ENCODE results near the gene EHD3.

EHD3 gene

GRCh38 chr2:31233741-31234682, at the start of gene EHD3:
Gene EHD3 (plus strand): TSS chr2:31234152. CDS start chr2:31234622, 470 bp downstream.
- peak; percentile 92 for DNase-seq (ENCODE audit: low spot score)

DNA sequence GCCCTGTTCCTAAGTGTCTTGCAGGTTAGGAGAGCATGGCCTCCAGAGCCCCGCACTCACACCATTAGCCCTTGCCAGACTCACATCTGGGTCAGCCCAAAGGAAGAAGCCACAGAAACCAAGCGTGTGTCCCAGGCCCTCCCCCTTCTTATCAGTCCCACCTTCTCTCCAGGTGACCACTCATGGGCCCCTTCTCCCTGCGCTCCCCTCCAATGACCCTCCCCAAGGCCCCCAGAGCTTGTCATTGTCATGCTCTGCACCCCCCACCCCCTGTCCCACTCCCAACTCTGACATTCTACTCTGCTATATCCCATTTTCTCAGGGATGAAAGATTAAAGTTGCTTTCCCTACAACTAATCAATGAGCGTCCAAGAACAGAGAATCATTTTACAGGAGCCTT, 46.8 kb upstream of the EHD3 start:
- DNase-seq (ENCODE audit: low spot score) = no peak

DNA sequence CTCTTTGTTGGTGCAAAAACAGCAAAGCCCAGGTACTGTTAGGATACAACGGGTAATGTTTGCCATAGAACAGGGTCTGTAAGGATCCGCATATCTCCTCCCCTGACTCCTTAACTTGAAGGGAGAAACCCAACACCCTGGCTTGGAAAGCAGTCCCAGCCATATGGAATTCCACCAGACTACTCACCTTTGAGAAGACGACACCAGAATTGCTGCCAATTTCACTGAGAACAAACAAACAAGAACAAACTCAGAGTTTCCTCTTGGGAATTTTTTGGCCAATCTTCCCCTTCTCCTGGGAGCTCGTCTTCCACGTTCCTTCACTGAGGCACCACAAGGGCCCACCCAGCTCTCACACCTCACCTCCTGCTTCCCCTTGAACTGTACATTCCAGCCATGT, 45.8 kb upstream of the EHD3 start:
- DNase-seq (ENCODE audit: low spot score) = no peak

DNA sequence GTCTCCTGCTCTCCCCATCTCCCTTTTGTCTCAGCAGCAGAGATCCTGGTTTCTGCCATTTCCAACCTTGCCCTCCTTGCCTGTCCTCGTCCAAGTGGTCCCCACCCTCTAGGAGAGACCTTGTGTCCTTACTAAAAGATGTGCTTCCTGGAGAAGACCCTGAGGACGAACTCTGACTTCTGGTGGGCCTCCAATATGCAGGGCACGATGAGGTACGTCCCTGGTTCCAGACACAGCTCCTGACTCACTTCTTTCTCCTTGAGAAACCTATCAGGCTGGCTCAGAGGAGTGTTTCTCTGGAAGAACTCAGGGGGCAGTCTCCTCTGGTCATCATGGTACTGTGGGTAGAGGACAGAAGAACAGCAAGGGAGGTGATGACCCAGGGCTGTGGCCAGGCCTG, 44.8 kb upstream of the EHD3 start:
- DNase-seq (ENCODE audit: low spot score) = no peak

GRCh38 chr2:31190188-31190587, 43.8 kb upstream of the EHD3 start:
- DNase-seq (ENCODE audit: low spot score) = no peak

GRCh38 chr2:31191931-31192330, 42.0 kb upstream of the EHD3 start:
- no peak for DNase-seq (ENCODE audit: low spot score)

- DNase-seq (ENCODE audit: low spot score) = no peak
Observed at GRCh38 chr2:31192396-31192795, 41.6 kb upstream of the EHD3 start.

GRCh38 chr2:31192851-31193392, 41.0 kb upstream of the EHD3 start:
- no peak for DNase-seq (ENCODE audit: low spot score)

DNA sequence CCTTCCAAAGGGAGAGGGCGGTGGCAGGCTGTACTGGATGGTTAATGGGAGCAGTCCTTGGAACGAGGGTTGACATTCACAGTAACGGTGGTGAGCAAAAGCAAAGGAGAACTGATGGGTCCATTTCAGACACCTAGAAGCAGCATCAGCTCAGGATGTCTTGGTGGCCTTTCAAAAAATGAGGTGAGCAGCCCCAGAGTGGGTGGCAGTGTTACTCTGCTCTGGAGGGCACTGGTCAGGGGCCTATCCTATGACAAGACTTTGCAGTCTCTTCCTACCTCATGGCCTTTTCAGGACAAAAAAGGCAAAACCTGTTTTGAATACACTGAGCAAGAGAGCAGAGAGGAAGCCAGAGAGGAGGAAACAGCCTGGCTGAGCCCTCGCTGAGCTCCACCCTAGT, 40.1 kb upstream of the EHD3 start:
- no peak for DNase-seq (ENCODE audit: low spot score)

DNA sequence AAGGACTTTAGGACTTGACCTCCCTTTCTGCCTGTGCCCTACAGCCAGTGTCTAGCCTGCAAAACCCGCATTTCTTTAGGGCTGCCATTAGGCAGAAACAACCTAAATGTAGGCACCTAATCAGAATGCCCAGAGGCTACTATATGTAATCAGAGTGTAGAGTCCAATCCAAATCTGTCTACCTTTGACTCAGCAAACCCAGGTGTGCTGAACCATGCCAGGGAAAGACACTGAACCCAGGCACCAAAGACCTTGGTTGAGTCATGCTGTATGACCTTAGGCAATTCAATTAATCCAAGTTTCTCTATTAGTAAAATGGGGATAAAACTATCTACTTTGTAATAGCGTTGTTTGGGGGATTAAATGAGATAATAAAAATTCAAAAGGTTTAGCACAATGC, 37.3 kb upstream of the EHD3 start:
- no peak for DNase-seq (ENCODE audit: low spot score)

DNA sequence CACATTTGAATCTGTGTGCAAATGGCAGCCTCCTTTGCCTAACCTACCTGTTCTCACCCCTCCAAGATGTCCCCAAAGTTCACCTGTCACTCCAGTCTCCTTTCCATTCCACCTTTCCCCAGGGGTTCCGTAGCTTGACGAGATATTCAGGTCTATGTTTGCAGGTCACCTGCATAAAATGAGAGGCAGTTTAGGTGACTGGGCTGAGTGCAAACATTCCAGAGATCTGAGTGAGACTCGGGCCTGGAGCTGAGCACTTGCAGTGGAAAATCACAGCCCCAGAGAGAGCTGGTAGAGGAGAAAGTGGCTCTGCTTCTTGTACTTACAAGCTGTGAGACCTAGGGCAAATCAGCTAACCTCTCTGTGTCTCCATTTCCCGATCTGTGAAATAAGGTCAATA, 36.8 kb upstream of the EHD3 start:
- no peak for DNase-seq (ENCODE audit: low spot score)

GRCh38 chr2:31197669-31198068, 36.3 kb upstream of the EHD3 start:
- DNase-seq (ENCODE audit: low spot score) = no peak

GRCh38 chr2:31199206-31199605, 34.7 kb upstream of the EHD3 start:
- DNase-seq (ENCODE audit: low spot score) = no peak

- no peak for DNase-seq (ENCODE audit: low spot score)
Observed at GRCh38 chr2:31200972-31201371, 33.0 kb upstream of the EHD3 start.

DNA sequence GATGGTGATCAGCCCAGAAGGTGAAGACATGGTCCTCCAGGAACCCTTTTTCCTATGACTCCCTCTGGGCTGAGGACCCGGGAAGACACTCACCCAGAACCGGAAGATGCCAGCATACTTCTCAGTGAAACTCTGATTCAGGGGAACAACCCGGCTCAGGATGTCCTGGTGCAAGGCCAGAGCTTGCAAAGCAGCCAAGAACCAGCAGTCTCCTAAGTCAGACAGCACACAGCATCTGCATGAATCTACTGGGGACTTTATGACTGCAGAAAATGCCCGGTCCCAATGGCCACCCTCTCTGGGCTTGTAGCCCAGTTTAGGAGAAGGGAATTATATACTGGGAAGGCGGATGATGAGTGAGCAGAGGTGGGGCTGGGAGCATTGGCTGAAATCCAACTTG, 31.9 kb upstream of the EHD3 start:
- DNase-seq (ENCODE audit: low spot score) = no peak

DNA sequence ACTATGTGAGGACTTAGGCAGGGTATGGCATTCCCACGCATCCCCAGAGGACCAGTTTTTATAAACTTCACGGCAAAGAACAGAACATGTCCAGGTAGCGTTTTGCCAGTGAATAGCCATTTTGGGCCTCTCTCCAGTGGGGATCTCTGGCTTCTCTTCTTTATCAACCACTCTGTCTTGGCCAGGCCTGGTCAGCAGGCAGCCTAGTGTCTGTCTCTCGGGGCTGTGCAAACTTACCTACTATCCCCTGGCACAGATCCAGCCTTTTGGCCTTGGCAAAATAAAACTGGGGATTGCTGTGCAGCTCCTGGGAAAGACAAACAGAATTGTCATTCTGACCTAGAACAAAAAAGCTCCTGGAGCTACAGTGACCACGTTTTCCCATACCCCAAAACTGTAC, 31.1 kb upstream of the EHD3 start:
- no peak for DNase-seq (ENCODE audit: low spot score)

- no peak for DNase-seq (ENCODE audit: low spot score)
Observed at GRCh38 chr2:31203916-31204315, 30.0 kb upstream of the EHD3 start.

DNA sequence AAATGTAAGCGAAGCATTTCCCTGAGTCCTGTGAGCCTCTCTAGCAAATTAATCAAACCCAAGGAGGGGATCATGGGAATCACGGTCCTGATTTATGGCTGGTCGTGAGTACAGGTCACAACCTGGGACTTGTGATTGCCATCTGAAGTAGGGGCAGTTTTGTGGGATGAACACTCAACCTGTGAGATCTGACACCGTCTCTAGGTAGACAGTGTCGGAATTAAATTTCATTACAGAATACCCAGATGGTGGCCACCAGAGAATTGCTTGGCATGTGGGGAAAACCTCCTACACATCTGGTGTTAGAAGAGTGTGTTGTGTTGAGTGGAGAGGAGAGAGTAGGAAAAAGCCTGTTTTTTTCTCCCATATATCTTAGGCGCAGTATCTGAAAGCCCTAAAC, 29.2 kb upstream of the EHD3 start:
- DNase-seq (ENCODE audit: low spot score) = no peak

DNA sequence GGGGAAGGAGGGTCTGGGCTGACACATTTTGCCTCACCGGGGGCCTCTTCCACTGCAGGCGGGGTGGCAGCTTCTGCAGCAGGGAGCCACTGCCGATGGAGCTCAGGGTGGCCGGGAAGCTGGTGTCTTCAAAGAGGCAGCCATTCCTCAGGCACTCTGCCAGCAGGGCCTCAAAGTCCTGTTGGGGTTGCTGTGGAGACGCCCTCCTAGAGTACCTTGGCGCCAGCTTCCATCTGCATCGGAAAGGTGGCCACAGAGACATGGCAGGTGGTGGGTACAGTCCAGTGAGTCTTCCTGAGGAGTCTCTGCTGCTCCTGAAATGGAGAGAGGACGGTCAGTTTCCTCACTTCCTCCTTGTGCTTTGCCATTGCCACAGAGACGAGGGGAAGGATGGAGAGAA, 28.8 kb upstream of the EHD3 start:
- DNase-seq (ENCODE audit: low spot score) = no peak

GRCh38 chr2:31205613-31206012, 28.3 kb upstream of the EHD3 start:
- no peak for DNase-seq (ENCODE audit: low spot score)

DNA sequence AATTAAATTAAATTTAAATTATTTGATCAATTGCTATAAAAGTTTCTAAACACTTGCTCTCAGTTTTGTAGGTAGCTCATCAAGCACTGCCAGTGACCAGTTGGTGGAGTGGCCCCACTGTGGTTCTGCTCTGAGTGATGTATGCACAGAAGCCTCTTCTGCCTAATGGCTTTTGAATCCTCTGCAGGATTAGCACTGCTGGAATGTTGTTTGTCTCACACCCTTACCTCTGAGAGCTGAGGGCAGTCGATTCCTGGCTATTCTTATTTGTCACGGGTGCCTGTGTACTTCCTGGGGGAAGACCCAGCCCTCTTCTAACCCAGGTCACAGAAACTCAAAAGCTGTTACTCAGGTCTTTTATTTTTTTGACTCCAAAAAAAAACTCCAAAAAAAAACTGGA, 26.2 kb upstream of the EHD3 start:
- no peak for DNase-seq (ENCODE audit: low spot score)

DNA sequence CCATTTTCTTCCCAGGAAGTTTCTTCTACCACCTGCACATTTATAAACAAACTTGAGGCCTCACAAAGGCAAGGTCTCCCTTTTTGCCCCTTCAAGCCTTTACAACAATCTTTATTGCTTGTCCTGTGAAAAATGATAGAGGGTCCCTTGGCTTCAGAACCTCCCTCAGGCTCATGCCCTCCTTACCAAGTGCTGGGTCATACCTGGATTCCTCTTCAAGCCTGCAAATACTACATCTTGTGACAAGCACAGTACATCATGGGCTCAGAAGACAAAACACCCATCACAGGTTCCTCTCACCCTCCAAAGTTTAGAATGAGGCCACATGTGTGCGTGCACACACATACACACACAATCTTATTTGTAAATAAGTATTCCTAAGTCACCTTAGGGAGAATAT, 25.7 kb upstream of the EHD3 start:
- no peak for DNase-seq (ENCODE audit: low spot score)

- DNase-seq (ENCODE audit: low spot score) = no peak
Observed at GRCh38 chr2:31212659-31213600, 21.0 kb upstream of the EHD3 start.
